Transverse colon (tissue), 3 donors: ENCODE measurements around the gene RBMX.

Source experiments
- CTCF ChIP-seq, 5 experiments: fragments of 200-600 bp in 3 of 5; fragments of 450-650 bp in 2 of 5; sonication (generic) in 3 of 5; IDR thresholded peaks; 1 replicate in 2 of 5; 2 replicates in 3 of 5; pipeline ENCODE4 v1.5.1; 2016 to 2017; ENCODE audit warnings: antibody characterized with exemption in 5 of 5, inconsistent platforms in 3 of 5, mild to moderate bottlenecking in 2 of 5, moderate library complexity in 1 of 5
- POLR2A ChIP-seq: fragments of 450-650 bp; IDR thresholded peaks from one replicate; pipeline ENCODE4 v1.6.1; 2016; ENCODE audit warnings: antibody characterized with exemption, mild to moderate bottlenecking, moderate library complexity

DNA sequence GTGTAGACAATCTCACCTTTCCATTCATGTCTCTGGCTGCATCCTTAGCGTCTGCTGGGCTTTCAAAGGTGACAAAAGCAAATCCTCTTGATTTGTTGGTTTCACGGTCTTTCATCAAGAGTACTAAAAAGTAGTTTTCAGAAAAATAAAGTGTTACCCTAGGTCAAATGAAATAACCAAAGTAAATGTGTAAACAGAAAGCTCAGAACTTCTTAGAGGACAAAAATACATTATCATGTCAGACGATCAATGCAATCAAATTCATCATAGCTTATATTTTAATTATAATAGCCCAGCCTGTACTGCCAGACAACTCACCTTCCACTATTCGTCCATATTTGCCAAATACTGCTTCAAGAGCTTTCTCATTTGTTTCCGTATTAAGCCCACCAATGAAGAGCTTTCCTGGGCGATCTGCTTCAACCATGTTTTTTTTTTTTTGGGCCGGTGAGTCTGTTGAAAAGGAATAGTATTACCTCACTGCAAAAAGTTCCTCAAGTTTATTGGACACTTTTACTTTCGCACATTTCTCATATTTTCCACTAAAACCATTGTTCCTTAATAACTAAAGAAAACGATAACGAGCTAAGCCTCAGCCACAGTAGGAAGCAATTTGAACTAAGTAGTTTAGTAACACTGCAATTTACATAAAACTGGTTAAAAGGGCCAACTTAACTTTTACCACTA lies 1.4 kb downstream of the RBMX start:
- TF ChIP-seq POLR2A (no peak), CTCF (IDR thresholded peaks at IDR 0.05) (no peak)
